Putamen (tissue), 1 donor: ENCODE data around the gene DTD2.
"Not testable (repeated sequence)": the region's sequence is repeated elsewhere in the genome, so short reads cannot be mapped to it uniquely, and the experiment has no call there.

ENCODE experiments used
- DNase-seq: peaks from one replicate; pipeline ENCODE4 v3.0.0-alpha.2; 2016; ENCODE audit warnings: low spot score

DTD2 gene

GRCh38 chr14:31441273-31442111 is 15.8 kb downstream of the DTD2 start:
- no peak for DNase-seq

- DNase-seq = no peak
Measured at GRCh38 chr14:31440280-31440679, 17.0 kb downstream of the DTD2 start.

- DNase-seq = no peak
Measured at GRCh38 chr14:31439561-31439960, 17.7 kb downstream of the DTD2 start.

- DNase-seq = not testable (repeated sequence)
Measured at GRCh38 chr14:31437045-31437691, 20.1 kb downstream of the DTD2 start.

- DNase-seq = no peak
Measured at GRCh38 chr14:31435276-31435675, 22.0 kb downstream of the DTD2 start.

- no peak for DNase-seq
Measured at GRCh38 chr14:31430634-31431264, 26.6 kb downstream of the DTD2 start.

GRCh38 chr14:31429791-31430190 is 27.5 kb downstream of the DTD2 start:
- no peak for DNase-seq

- no peak for DNase-seq
Measured at GRCh38 chr14:31428011-31428410, 29.3 kb downstream of the DTD2 start.

- DNase-seq = no peak
Measured at GRCh38 chr14:31426663-31427062, 30.6 kb downstream of the DTD2 start.

- no peak for DNase-seq
Measured at GRCh38 chr14:31425905-31426304, 31.4 kb downstream of the DTD2 start.

GRCh38 chr14:31421200-31421599 is 36.1 kb downstream of the DTD2 start:
- DNase-seq = no peak

GRCh38 chr14:31420319-31421111 is 36.8 kb downstream of the DTD2 start, which contains the start of gene HEATR5A:
TSS of gene HEATR5A (minus strand) at chr14:31420550. CDS start at chr14:31402975, 17,575 bp downstream.
- DNase-seq = peak; percentile 92

GRCh38 chr14:31419967-31420318 is 37.4 kb downstream of the DTD2 start:
- DNase-seq = peak; percentile 7

- DNase-seq = no peak
Measured at GRCh38 chr14:31419179-31419966, 37.9 kb downstream of the DTD2 start.

GRCh38 chr14:31418440-31418839 is 38.9 kb downstream of the DTD2 start:
- DNase-seq = no peak

GRCh38 chr14:31414190-31414833 is 43.0 kb downstream of the DTD2 start:
- DNase-seq = no peak

GRCh38 chr14:31411218-31411727 is 46.0 kb downstream of the DTD2 start:
- DNase-seq = no peak

GRCh38 chr14:31410048-31410650 is 47.2 kb downstream of the DTD2 start:
- no peak for DNase-seq

- DNase-seq = no peak
Measured at GRCh38 chr14:31408421-31408820, 48.9 kb downstream of the DTD2 start.

GRCh38 chr14:31405599-31406232 is 51.6 kb downstream of the DTD2 start:
- no peak for DNase-seq
